H1 (cell line): ENCODE measurements around the gene FNIP2. TPM values are rescaled to one million over a fixed set of nuclear protein-coding genes. Genes with fewer than 3 reads are reported as not detected.

Experiments
- CTCF ChIA-PET: fragments of 300-600 bp; sonication (Branson Sonifier 250); formaldehyde crosslinking; loops from one replicate; lab custom pipeline; 2021; ENCODE audit not compliant: partially characterized antibody; lab: Charles Lee
- POLR2A ChIA-PET: fragments of 300-600 bp; sonication (Branson Sonifier 250); formaldehyde crosslinking; loops from one replicate; lab custom pipeline; 2021; ENCODE audit warnings: inconsistent platforms; ENCODE audit not compliant: partially characterized antibody; lab: Charles Lee
- DNase-seq, 2 experiments: peaks; one replicate each; pipeline versions ENCODE4 v3.0.0 to v3.0.0-alpha.2; 2010 to 2022; ENCODE audit warnings: low spot score in 2 of 2, low read depth in 1 of 2, mixed read lengths in 1 of 2
- FAIRE-seq: peaks from 2 replicates; lab custom pipeline; 2011; peaks lifted over from hg19 to GRCh38; lab: Jason Lieb, UNC
- H2AFZ ChIP-seq: 2 replicates; pipeline ENCODE4 v1.8.1; 2012; ENCODE audit warnings: low read length, inconsistent platforms
- H2AK5ac ChIP-seq: 2 replicates; pipeline ENCODE4 v1.6.1; 2013; ENCODE audit warnings: low read depth, low read length
- H2BK120ac ChIP-seq: replicated peaks from 2 replicates; pipeline ENCODE3; 2013; ENCODE audit warnings: low read depth, low read length, inconsistent platforms
- H2BK12ac ChIP-seq: 2 replicates; pipeline ENCODE4 v1.6.1; 2013; ENCODE audit warnings: low read depth, low read length
- H2BK15ac ChIP-seq: 2 replicates; pipeline ENCODE4 v1.6.1; 2013; ENCODE audit warnings: low read length
- H2BK20ac ChIP-seq: 2 replicates; pipeline ENCODE4 v1.6.1; 2013; ENCODE audit warnings: low read length
- H2BK5ac ChIP-seq: 2 replicates; pipeline ENCODE4 v1.6.1; 2013; ENCODE audit warnings: low read depth, low read length
- H3K14ac ChIP-seq: 2 replicates; pipeline ENCODE4 v1.6.1; 2013; ENCODE audit warnings: inconsistent platforms; ENCODE audit not compliant: insufficient read length
- H3K18ac ChIP-seq: 2 replicates; pipeline ENCODE4 v1.6.1; 2013; ENCODE audit warnings: low read length; ENCODE audit errors: extremely low read depth
- H3K23ac ChIP-seq: 2 replicates; pipeline ENCODE4 v1.6.1; 2013; ENCODE audit warnings: inconsistent platforms; ENCODE audit not compliant: insufficient read length
- H3K23me2 ChIP-seq: 2 replicates; pipeline ENCODE4 v1.6.1; 2013; ENCODE audit warnings: low read depth, low read length
- H3K27ac ChIP-seq: 2 replicates; pipeline ENCODE4 v1.6.1; 2011; ENCODE audit warnings: low read depth, low read length, inconsistent platforms
- H3K27me3 ChIP-seq, 4 experiments: replicated peaks in 1 of 4; 1 replicate in 1 of 4; 2 replicates in 3 of 4; pipeline versions ENCODE4 v1.6.1 to v1.8.1; 2011 to 2013; ENCODE audit warnings: low read length in 3 of 4, mild to moderate bottlenecking in 3 of 4, inconsistent platforms in 2 of 4, mixed read lengths in 2 of 4, moderate library complexity in 1 of 4; ENCODE audit not compliant: control insufficient read depth in 3 of 4, insufficient read depth in 3 of 4; ENCODE audit errors: extremely low read depth in 1 of 4
- H3K36me3 ChIP-seq, 4 experiments: 2 replicates each; pipeline versions ENCODE4 v1.6.1 to v1.8.1; 2011 to 2013; ENCODE audit warnings: mild to moderate bottlenecking in 4 of 4, low read length in 3 of 4, moderate library complexity in 2 of 4, control low read depth in 1 of 4, inconsistent platforms in 1 of 4; ENCODE audit not compliant: insufficient read depth in 4 of 4, control insufficient read depth in 2 of 4
- H3K4ac ChIP-seq: replicated peaks from 2 replicates; pipeline ENCODE3; 2013; ENCODE audit warnings: low read length, low read depth, mixed read lengths, inconsistent platforms; ENCODE audit not compliant: insufficient read length
- H3K4me1 ChIP-seq, 4 experiments: replicated peaks in 1 of 4; 1 replicate in 1 of 4; 2 replicates in 3 of 4; pipeline versions ENCODE4 v1.6.1 to v1.8.1; 2011 to 2013; ENCODE audit warnings: low read length in 3 of 4, inconsistent platforms in 2 of 4, mixed read lengths in 1 of 4; ENCODE audit not compliant: insufficient read depth in 4 of 4, control insufficient read depth in 3 of 4
- H3K4me2 ChIP-seq, 2 experiments: 2 replicates each; pipeline versions ENCODE4 v1.6.1 to v1.8.1; 2011 to 2013; ENCODE audit warnings: low read depth in 2 of 2, low read length in 2 of 2, control low read depth in 1 of 2, inconsistent platforms in 1 of 2, mild to moderate bottlenecking in 1 of 2; ENCODE audit not compliant: insufficient read depth in 1 of 2
- H3K4me3 ChIP-seq, 4 experiments: fragments of 200-600, 300-600 bp in 1 of 4; sonication (generic), shearing (Covaris generic), sonication (Bioruptor Twin) in 1 of 4; 2 replicates each; pipeline versions ENCODE4 v1.5.1 to v1.8.1; 2011 to 2016; ENCODE audit warnings: low read length in 4 of 4, low read depth in 3 of 4, control low read depth in 2 of 4, inconsistent platforms in 2 of 4, mild to moderate bottlenecking in 2 of 4, mixed read lengths in 1 of 4, moderate library complexity in 1 of 4; ENCODE audit not compliant: insufficient read depth in 2 of 4; ENCODE audit errors: extremely low read depth in 1 of 4
- H3K56ac ChIP-seq: replicated peaks from 2 replicates; pipeline ENCODE3; 2013; ENCODE audit warnings: low read depth, mild to moderate bottlenecking, mixed read lengths, low read length, inconsistent platforms; ENCODE audit not compliant: insufficient read length
- H3K79me1 ChIP-seq: 2 replicates; pipeline ENCODE4 v1.6.1; 2013; ENCODE audit warnings: low read depth, low read length, control low read depth
- H3K79me2 ChIP-seq, 2 experiments: 2 replicates each; pipeline versions ENCODE4 v1.6.1 to v1.8.1; 2012 to 2013; ENCODE audit warnings: low read length in 2 of 2, mild to moderate bottlenecking in 2 of 2, inconsistent platforms in 1 of 2; ENCODE audit not compliant: insufficient read depth in 2 of 2, control insufficient read depth in 1 of 2
- H3K9ac ChIP-seq, 4 experiments: replicated peaks in 1 of 4; 1 replicate in 1 of 4; 2 replicates in 3 of 4; pipeline versions ENCODE4 v1.6.1 to v1.8.1; 2011 to 2013; ENCODE audit warnings: low read depth in 3 of 4, low read length in 3 of 4, control low read depth in 2 of 4, mild to moderate bottlenecking in 2 of 4, moderate library complexity in 2 of 4, inconsistent platforms in 1 of 4; ENCODE audit errors: extremely low read depth in 1 of 4
- H3K9me3 ChIP-seq, 2 experiments: 2 replicates each; pipeline versions ENCODE4 v1.6.1 to v1.8.1; 2012 to 2013; ENCODE audit warnings: mild to moderate bottlenecking in 2 of 2, moderate library complexity in 2 of 2, control low read depth in 1 of 2, inconsistent platforms in 1 of 2, low read depth in 1 of 2, low read length in 1 of 2, mixed read lengths in 1 of 2; ENCODE audit not compliant: insufficient read depth in 2 of 2
- H4K20me1 ChIP-seq, 2 experiments: replicated peaks in 1 of 2; 2 replicates each; pipeline versions ENCODE3 to v1.8.1; 2011 to 2013; ENCODE audit warnings: inconsistent platforms in 2 of 2, low read length in 2 of 2, mild to moderate bottlenecking in 1 of 2; ENCODE audit not compliant: insufficient read depth in 2 of 2, control insufficient read depth in 1 of 2
- H4K5ac ChIP-seq: 2 replicates; pipeline ENCODE4 v1.6.1; 2013; ENCODE audit warnings: low read length, low read depth, mixed read lengths, inconsistent platforms; ENCODE audit not compliant: insufficient read length
- H4K8ac ChIP-seq: 2 replicates; pipeline ENCODE4 v1.8.0; 2013; ENCODE audit warnings: mild to moderate bottlenecking, moderate library complexity, low read length, inconsistent platforms; ENCODE audit not compliant: insufficient read depth; ENCODE audit errors: extremely low read depth
- H4K91ac ChIP-seq: replicated peaks from 2 replicates; pipeline ENCODE3; 2013; ENCODE audit warnings: low read length, mixed read lengths, inconsistent platforms; ENCODE audit not compliant: insufficient read length
- BACH1 ChIP-seq: IDR thresholded peaks from 2 replicates; pipeline ENCODE4 v1.6.1; 2012; ENCODE audit warnings: low read length, improper control_type of control experiment
- BCL11A ChIP-seq, 2 experiments: IDR thresholded peaks; one replicate each; pipeline ENCODE4 v1.6.1; 2011; ENCODE audit warnings: low read depth in 2 of 2, low read length in 2 of 2, mild to moderate bottlenecking in 2 of 2
- CBX8 ChIP-seq: fragments of 300-800, 300-1000 bp; sonication (generic); IDR thresholded peaks from 2 replicates; pipeline ENCODE4 v1.7.1; 2016; ENCODE audit warnings: low read depth, low read length, borderline replicate concordance
- CREB1 ChIP-seq: IDR thresholded peaks from 2 replicates; pipeline ENCODE4 v1.6.1; 2012; ENCODE audit warnings: inconsistent platforms
- CTCF ChIP-seq, 3 experiments: IDR thresholded peaks; 1 replicate in 2 of 3; 2 replicates in 1 of 3; pipeline versions ENCODE4 v1.5.1 to v1.6.1; 2011; ENCODE audit warnings: low read length in 3 of 3, mild to moderate bottlenecking in 3 of 3, inconsistent platforms in 2 of 3, low read depth in 1 of 3, moderate library complexity in 1 of 3; ENCODE audit not compliant: insufficient read depth in 1 of 3; ENCODE audit errors: control extremely low read depth in 1 of 3
- EP300 ChIP-seq, 2 experiments: IDR thresholded peaks; 1 replicate in 1 of 2; 2 replicates in 1 of 2; pipeline ENCODE4 v1.6.1; 2011 to 2012; ENCODE audit warnings: low read depth in 2 of 2, low read length in 2 of 2, mild to moderate bottlenecking in 2 of 2, borderline replicate concordance in 1 of 2, inconsistent platforms in 1 of 2, moderate library complexity in 1 of 2
- FOSL1 ChIP-seq: IDR thresholded peaks from 2 replicates; pipeline ENCODE4 v1.6.1; 2011; ENCODE audit warnings: mild to moderate bottlenecking, low read depth, low read length, moderate library complexity; ENCODE audit not compliant: insufficient read depth
- MAX ChIP-seq: IDR thresholded peaks from 2 replicates; pipeline ENCODE4 v1.6.1; 2012; ENCODE audit warnings: inconsistent platforms
- SIRT6 ChIP-seq: IDR thresholded peaks from one replicate; pipeline ENCODE4 v1.7.1; 2012; ENCODE audit warnings: low read length, inconsistent platforms
- SP2 ChIP-seq: IDR thresholded peaks from 2 replicates; pipeline ENCODE4 v1.6.1; 2012; ENCODE audit warnings: mild to moderate bottlenecking, low read length, inconsistent platforms
- TAF1 ChIP-seq: IDR thresholded peaks from 2 replicates; pipeline ENCODE4 v1.6.1; 2011; ENCODE audit warnings: mild to moderate bottlenecking, low read depth, low read length
- WGBS, 2 experiments: shearing (Covaris generic) in 1 of 2; methylation state at CpG; one replicate each; pipeline versions ENCODE4 v1.1.6 to v1.1.7; 2013 to 2015; ENCODE audit warnings: low lambda C conversion rate in 2 of 2, mixed read lengths in 2 of 2, inconsistent platforms in 1 of 2, low coverage in 1 of 2, missing lambda C conversion rate in 1 of 2; ENCODE audit not compliant: insufficient replicate concordance in 2 of 2, insufficient coverage in 1 of 2, insufficient read length in 1 of 2; ENCODE audit errors: extremely low coverage in 1 of 2, missing lambda C conversion rate in 1 of 2; 5-methylcytosine and 5-hydroxymethylcytosine counted together
- polyA plus RNA-seq, 7 experiments: library from polyadenylated mRNA; depleted of rRNA in 3 of 7; stranded (reverse) in 5 of 7; unstranded in 2 of 7; fragments of >200 nt in 5 of 7; fragments of 200-250 nt in 2 of 7; gene quantifications; 1 replicate in 5 of 7; 2 replicates in 1 of 7; 4 replicates in 1 of 7; pipeline versions ENCODE4 v1.2.1 to v1.2.3, GENCODE V29; 2011 to 2013; ENCODE audit warnings: missing spikeins in 2 of 7, mixed read lengths in 2 of 7
- total RNA-seq: library from RNA; stranded (reverse); fragmentation: NEBNext Ultra II Directional; extraction: Animal tissue kit (Norgen Biotek cat#: 25700); gene quantifications from 2 replicates; pipeline ENCODE4 v1.2.1, GENCODE V29; 2021

The FNIP2 gene
- total and polyA plus RNA-seq, 2 of the 8 experiments (the other 6 are each of a cell fraction or from before 2014, with no cell fraction given) = 4.0 to 13.0 TPM

DNA sequence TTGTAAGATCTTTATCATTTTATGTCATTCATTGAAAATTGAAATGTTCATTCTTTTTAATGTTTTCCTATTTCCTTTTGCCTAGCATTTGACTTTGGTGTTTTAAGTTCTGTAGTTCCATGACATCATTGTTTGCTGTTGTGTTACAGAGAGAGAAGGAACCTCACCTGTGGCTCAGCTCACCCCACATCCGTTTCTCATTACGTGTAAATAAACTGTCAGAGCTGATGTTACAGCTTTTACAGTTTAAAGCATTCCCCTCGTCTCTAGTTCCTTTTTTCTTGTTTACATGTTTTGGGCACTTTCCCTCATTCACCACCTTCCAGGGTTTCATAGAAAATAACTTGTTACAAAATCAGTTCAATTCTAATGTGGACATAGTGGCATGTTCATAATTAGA is 137.2 kb downstream of the FNIP2 start:
- Histone ChIP-seq H2AFZ (no peak overlapping the region), H3K27me3 (no peaks in the 10 kb centered on the region), H3K56ac (no peak overlapping the region), H2BK15ac (no peak overlapping the region), H3K4me1 (no peaks in the 10 kb centered on the region; a peak in 1 of 7 replicates), H3K4me2 (no peak overlapping the region), H3K9me3 (no peaks in the 10 kb centered on the region), H3K79me2 (no peaks in the 10 kb centered on the region), H3K79me1 (no peaks in the 10 kb centered on the region), H3K18ac (no peak overlapping the region), H4K8ac (no peak overlapping the region), H2BK120ac (no peak overlapping the region), H2BK5ac (no peak overlapping the region), H3K23me2 (no peaks in the 10 kb centered on the region), H4K91ac (no peak overlapping the region), H2BK20ac (no peak overlapping the region), H3K4ac (no peak overlapping the region), H3K14ac (no peak overlapping the region), H4K20me1 (no peaks in the 10 kb centered on the region), H4K5ac (no peak overlapping the region), H3K9ac (no peak overlapping the region), H2BK12ac (no peak overlapping the region), H3K4me3 (no peak overlapping the region), H3K27ac (no peak overlapping the region), H2AK5ac (no peak overlapping the region), H3K23ac (no peak overlapping the region), H3K36me3 (peaks cover 0 to 3% (median 0%) of the 10 kb centered on the region in 4 experiments; a peak in 1 of 8 replicates)
- FAIRE-seq (no peak), DNase-seq (no peak)
- POLR2A ChIA-PET = no interaction called here
- TF ChIP-seq TAF1 = no peak
- no peak for TF ChIP-seq CREB1
- TF ChIP-seq SP2 = no peak
- TF ChIP-seq BACH1 = no peak
- no peak for TF ChIP-seq EP300 (IDR thresholded peaks at IDR 0.05; ENCODE audit: borderline replicate concordance in 1 of 2, low read depth in 2 of 2, low read length in 2 of 2)
- TF ChIP-seq CBX8 = no peak
- no peak for TF ChIP-seq BCL11A (IDR thresholded peaks at IDR 0.05; ENCODE audit: low read depth in 2 of 2, low read length in 2 of 2)
- no peak for TF ChIP-seq FOSL1
- no peak for TF ChIP-seq CTCF (IDR thresholded peaks at IDR 0.05; ENCODE audit: control extremely low read depth in 1 of 3, insufficient read depth in 1 of 3, low read depth in 1 of 3, low read length in 3 of 3)
- TF ChIP-seq SIRT6 = no peak
- no peak for TF ChIP-seq MAX
- 93% methylated on average over 3 of the region's 3 CpGs; no CpG with 5 or more reads in 1 of the 2 experiments for WGBS, 2 experiments
- CTCF ChIA-PET = interaction anchor here (3.3 kb wide), 1 partner anchor 11 kb away, joined by 15 read pairs; no protein-coding TSS in a partner anchor
